HL-60/S4 (cell line): ENCODE results near the gene B4GALNT3.
"Not testable (repeated sequence)": the region's sequence is repeated elsewhere in the genome, so short reads cannot be mapped to it uniquely, and the experiment has no call there.

Source experiments
- in situ Hi-C: fragments of 300-500 bp; cut with MboI; formaldehyde crosslinking; loops from 2 replicates; pipeline ENCODE4 v1.14.3; 2022; ENCODE audit warnings: low sequenced_read_pairs

B4GALNT3 gene

GRCh38 chr12:459430-460258 lies at the start of gene B4GALNT3:
Gene B4GALNT3 (plus strand): TSS chr12:459939. CDS start chr12:460377, 438 bp downstream.
- in situ Hi-C loops, result loop anchor here (5.0 to 10.0 kb wide), 2 partner anchors 75 to 93 kb away; no protein-coding TSS in a partner anchor

GRCh38 chr12:414859-415258 lies 44.9 kb upstream of the B4GALNT3 start:
- in situ Hi-C loops, result no loop called here

DNA sequence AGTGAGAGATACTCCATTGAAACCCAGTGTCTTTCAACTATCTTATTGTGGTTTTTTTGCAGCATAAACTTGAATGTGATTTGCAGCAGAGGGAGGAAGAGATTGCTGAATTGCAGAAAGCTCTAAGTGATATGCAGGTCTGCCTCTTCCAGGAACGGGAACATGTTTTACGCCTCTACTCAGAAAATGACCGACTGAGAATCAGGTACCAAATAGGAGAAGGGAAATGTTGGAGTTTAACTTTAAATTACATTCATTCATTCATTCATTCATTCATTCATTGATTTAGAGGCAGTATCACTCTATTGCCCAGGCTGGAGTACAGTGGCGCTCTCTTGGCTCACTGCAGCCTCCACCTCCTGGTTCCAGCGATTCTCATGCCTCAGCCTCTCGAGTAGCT lies 41.3 kb upstream of the B4GALNT3 start:
- in situ Hi-C loops, result no loop called here

DNA sequence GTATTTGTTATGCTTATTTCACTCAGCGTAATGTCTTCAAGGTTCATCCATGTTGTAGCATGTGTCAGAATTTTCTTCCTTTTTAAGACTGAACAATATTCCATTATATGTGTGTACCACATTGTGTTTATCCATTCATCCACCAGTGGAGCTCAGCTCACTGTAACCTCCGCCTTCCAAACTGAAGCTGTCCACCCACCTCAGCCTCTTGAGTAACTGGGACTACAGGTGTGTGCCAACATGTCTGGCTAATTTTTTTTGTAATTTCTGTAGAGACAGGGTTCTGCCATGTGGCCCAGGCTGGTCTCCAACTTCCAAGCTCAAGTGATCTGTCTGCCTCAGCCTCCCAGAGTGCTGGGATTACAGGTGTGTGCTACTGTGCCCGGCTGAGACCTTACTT lies 37.2 kb upstream of the B4GALNT3 start:
- in situ Hi-C loops, result no loop called here

DNA sequence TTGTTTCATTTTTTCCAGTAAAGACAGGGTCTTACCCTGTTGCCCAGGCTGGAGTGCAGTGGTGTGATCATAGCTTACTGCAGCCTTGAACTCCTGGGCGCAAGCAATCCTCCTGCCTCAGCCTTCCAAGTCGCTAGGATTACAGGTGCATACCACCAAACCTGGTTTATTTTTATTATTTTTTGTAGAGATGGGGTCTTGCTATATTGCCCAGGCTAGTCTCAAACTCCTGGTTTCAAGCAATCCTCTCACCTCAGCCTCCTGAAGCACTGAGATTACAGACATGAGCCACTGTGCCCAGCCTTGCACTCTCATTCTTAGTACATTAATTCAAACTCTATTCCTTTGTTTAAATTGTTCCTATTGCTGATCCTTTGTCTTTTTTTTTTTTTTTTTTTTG lies 24.0 kb upstream of the B4GALNT3 start:
- in situ Hi-C loops, result not testable (repeated sequence)

GRCh38 chr12:442235-442884 lies 17.4 kb upstream of the B4GALNT3 start:
- in situ Hi-C loops, result no loop called here

DNA sequence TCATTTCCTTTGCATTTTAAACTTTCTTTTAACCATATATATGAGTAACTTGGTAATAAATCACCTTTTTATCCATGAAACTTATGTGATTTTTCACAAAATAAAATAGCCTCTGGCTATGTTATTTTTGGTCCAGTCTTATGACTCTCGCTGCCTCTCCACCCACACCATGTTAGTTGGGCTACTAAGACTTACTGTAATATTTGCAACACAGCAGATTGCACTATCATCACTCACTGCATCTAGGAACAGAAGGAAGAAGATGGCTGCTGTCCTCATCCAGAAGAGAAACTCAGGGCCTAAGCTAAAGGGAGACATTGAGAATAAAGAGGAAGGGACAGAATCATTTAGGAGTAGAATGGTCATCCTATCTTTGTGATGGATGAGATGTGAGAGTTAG lies 12.6 kb upstream of the B4GALNT3 start:
- in situ Hi-C loops, result no loop called here

- in situ Hi-C loops, result no loop called here
Measured at GRCh38 chr12:449203-449602, 10.5 kb upstream of the B4GALNT3 start.

- in situ Hi-C loops, result loop anchor here (10.0 kb wide), 1 partner anchor 84 kb away; no protein-coding TSS in a partner anchor
Measured at GRCh38 chr12:450438-450837, 9.3 kb upstream of the B4GALNT3 start.

DNA sequence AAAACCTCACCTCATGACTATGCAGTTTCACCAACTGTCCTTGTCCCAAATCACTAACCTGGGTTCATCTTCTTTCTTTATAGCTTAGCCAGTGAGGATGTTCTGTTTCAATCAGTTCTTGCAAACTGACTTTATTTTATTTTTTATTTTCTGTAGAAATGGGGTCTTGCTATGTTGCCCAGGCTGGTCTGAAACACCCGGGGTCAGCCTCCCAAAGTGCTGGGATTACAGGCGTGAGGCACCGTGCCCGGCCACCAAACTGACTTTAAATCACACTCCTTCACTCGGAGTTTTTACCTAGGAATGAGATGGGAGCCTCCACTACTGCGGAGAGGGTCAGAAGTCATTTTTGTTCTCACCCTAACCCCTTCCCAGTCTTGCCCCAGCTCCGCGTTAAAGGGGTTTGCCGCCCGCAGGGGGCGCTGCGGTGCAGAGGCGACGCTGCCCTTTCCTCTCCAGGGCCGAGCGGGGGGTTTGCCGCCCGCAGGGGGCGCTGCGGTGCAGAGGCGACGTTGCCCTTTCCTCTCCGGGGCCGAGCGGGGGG lies 7.0 kb upstream of the B4GALNT3 start:
- in situ Hi-C loops, result loop anchor here (10.0 kb wide), 1 partner anchor 82 kb away; no protein-coding TSS in a partner anchor

- in situ Hi-C loops, result loop anchor here (5.0 to 10.0 kb wide), 2 partner anchors 80 to 97 kb away; no protein-coding TSS in a partner anchor
Measured at GRCh38 chr12:454833-455232, 4.9 kb upstream of the B4GALNT3 start.

GRCh38 chr12:455821-456220 lies 3.9 kb upstream of the B4GALNT3 start:
- in situ Hi-C loops, result loop anchor here (5.0 to 10.0 kb wide), 2 partner anchors 79 to 96 kb away; no protein-coding TSS in a partner anchor

- in situ Hi-C loops, result loop anchor here (5.0 to 10.0 kb wide), 2 partner anchors 77 to 95 kb away; no protein-coding TSS in a partner anchor
Measured at GRCh38 chr12:457676-458075, 2.1 kb upstream of the B4GALNT3 start.

DNA sequence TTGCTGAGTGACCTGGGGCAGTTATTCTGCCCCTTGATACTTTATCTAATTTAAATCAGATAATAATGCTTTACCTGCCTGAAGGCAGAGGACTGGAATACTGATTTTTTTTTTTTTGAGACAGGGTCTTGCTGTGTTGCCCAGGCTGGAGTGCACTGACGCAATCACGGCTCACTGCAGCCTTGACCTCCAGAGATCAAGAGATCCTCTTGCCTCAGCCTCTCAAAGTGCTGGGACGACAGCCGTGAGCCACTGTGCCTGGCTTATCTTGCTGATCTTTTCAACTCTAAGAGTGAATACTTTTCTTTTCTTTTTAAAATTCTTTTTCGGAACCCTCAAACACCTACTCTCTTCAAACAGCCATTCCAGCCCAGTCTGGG lies 699 bp upstream of the B4GALNT3 start:
- in situ Hi-C loops, result loop anchor here (5.0 to 10.0 kb wide), 2 partner anchors 76 to 93 kb away; no protein-coding TSS in a partner anchor

DNA sequence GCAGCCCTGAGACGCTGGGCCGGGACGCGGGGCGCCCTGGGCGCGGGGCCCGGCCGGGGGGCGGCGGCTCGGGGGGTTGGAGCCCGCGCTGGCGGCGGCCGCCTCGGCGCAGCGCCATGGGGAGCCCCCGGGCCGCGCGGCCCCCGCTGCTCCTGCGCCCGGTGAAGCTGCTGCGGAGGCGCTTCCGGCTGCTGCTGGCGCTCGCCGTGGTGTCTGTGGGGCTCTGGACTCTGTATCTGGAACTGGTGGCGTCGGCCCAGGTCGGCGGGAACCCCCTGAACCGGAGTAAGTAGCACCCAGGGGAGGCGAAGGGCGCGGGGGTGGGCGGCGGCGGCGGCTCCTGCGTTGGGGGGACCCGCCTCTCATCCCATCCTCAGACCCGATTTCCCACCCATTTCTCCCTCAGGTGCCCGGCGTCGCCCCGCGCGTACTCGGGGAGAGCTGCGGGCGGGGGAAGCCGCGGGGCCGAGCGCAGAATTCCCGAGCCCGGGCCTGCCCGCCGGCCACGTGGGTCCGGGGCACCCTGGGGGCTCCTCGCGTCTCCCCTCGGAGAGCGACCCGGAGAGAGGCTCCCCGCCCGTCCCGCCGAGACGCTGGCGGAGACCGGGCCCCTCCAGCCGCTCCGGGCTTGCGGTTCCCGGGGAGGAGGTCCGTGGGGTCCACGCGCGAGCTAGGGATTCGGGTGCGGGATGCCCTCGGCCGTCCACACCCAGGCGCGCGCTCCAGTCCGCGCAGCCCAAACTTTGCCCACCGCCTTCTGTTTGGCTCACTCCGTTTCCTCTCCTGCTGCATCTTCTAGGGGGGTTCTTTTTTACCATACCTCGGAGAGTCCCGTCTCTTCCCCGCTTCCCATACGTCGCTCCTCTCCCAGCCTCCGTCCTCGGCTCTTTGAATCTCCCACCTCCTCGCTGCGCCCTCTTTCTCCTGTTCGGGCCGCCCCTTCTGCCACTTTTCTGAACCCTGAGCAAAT lies 807 bp downstream of the B4GALNT3 start:
- in situ Hi-C loops, result no loop called here

GRCh38 chr12:461425-461824 lies 1.7 kb downstream of the B4GALNT3 start:
- in situ Hi-C loops, result no loop called here

DNA sequence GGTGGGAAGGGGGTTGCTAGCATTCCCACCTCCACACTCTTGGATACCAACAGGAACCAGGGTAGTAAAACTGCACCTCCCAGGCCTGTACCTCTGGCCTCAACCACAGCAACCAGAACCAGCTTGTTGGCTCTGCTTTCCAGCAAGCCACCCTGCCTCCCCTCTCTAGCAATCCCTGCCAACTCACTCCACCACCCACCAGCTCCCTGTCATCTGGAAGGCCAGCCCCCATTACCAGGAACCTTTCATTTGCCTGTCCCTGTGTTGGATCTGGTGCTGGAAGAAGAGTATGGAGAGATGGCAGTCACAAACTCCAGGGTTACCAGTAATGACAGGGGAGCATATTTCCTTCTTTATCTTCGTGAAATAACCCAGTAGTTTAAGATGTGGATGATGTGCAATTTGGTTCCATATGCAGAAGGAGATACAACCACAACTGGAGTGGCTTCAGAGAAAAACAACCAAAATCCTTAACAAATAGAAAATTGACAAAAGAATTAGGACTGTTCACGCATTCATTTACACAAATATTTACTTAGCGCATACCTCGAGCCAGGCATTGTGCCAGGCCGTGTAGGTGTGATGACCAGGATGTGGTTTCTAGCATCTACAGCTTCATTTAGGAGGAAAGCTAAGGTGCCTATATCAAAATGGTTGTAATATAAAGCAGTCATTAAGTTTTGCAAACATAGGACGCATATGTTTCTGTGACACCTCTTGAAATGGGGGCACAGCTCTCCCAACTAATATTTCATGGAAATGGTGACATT lies 3.4 kb downstream of the B4GALNT3 start:
- in situ Hi-C loops, result no loop called here

DNA sequence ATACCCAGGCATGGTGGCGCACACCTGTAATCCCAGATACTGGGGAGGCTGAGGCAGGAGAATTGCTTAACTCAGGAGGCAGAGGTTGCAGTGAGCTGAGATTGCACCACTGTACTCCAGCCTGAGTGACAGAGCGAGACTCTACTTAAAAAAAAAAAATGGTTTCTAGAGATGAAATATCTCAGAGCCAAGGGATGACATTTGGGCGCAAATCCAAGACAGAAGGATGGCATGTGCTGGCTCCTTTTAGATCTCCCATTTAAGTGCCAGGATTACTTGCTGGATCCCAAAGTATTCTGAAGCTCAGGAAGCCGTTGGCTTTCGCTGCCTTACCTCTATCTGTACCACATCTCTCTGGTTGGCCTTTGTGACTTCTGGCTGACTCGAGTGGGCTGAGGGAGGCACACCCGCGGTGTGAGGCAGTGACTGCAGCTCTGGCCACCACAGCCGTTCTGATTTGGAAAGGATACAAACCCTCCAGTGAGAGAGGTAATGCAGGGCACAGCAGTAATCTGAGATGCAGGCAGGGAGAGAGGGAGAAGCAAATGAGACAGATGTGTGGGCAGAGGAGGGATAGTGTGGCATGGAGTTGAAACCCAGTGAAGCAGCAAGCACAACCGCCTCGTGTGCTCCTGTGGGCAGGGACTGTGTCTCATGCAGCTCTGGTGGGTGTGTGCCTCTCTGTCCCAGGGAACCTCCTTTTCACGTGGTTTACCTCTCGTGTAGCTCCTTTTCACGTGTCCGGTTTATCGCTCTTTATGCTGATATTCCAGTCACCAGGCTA lies 4.9 kb downstream of the B4GALNT3 start:
- in situ Hi-C loops, result no loop called here

DNA sequence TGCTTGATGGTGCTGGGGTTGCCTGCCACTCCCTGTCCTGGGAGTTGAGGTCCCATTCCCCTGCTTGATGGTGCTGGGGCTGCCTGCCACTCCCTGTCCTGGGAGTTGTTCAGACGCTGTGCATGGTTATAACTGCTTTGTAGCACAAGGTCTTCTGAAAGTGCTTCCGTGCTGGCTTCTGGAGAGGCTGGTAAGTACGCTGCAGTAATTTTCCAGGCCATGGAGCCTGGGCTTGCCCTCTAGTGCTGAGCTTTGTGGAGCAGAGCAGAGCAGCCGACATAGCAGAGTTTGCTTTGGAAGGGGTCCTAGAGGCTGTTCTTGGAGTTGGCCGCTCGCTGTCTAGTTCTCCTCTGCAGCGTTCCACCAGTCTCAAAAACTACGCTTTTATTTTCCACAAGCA lies 6.3 kb downstream of the B4GALNT3 start:
- in situ Hi-C loops, result no loop called here
